ENCODE measurements around the gene CHMP4A.
"Not testable (repeated sequence)": the region's sequence is repeated elsewhere in the genome, so short reads cannot be mapped to it uniquely, and the experiment has no call there.

CHMP4A gene

GRCh38 chr14:24219080-24219479 lies 5.8 kb upstream of the CHMP4A start:
- Histone ChIP-seq H3K4me1 (ENCODE audit: control insufficient read depth, insufficient read depth, low read length) (no peaks in the 10 kb centered on the region), H3K36me3 (ENCODE audit: control insufficient read depth, insufficient read depth, low read length) (peaks cover 17% of the 10 kb centered on the region), H3K27me3 (ENCODE audit: control insufficient read depth, insufficient read depth, low read length) (no peaks in the 10 kb centered on the region), H3K9me3 (ENCODE audit: control insufficient read depth, insufficient read depth, low read length) (no peaks in the 10 kb centered on the region), H3K27ac (ENCODE audit: low read depth, low read length) (no peak overlapping the region), H3K4me3 (ENCODE audit: low read depth, low read length) (no peak overlapping the region), H3K9ac (ENCODE audit: low read depth, low read length) (no peak overlapping the region)

- not testable (repeated sequence) for H3K27me3 ChIP-seq (ENCODE audit: control insufficient read depth, insufficient read depth, low read length); H3K27ac ChIP-seq (ENCODE audit: low read depth, low read length); H3K9ac ChIP-seq (ENCODE audit: low read depth, low read length); H3K9me3 ChIP-seq (ENCODE audit: control insufficient read depth, insufficient read depth, low read length); H3K4me1 ChIP-seq (ENCODE audit: control insufficient read depth, insufficient read depth, low read length); H3K4me3 ChIP-seq (ENCODE audit: low read depth, low read length)
- peaks cover 21% of the 10 kb centered on the region for H3K36me3 ChIP-seq (ENCODE audit: control insufficient read depth, insufficient read depth, low read length)
These were observed 3.6 kb upstream of the CHMP4A start for GRCh38 chr14:24216876-24217275.

GRCh38 chr14:24216345-24216699 lies 3.0 kb upstream of the CHMP4A start:
- Histone ChIP-seq H3K9ac (ENCODE audit: low read depth, low read length) (no peak overlapping the region), H3K27ac (ENCODE audit: low read depth, low read length) (peak overlapping the region; percentile 11), H3K4me1 (ENCODE audit: control insufficient read depth, insufficient read depth, low read length) (peaks cover 5% of the 10 kb centered on the region), H3K27me3 (ENCODE audit: control insufficient read depth, insufficient read depth, low read length) (no peaks in the 10 kb centered on the region), H3K9me3 (ENCODE audit: control insufficient read depth, insufficient read depth, low read length) (no peaks in the 10 kb centered on the region), H3K36me3 (ENCODE audit: control insufficient read depth, insufficient read depth, low read length) (peaks cover 24% of the 10 kb centered on the region), H3K4me3 (ENCODE audit: low read depth, low read length) (peak overlapping the region; percentile 97; the same call in 1 of the 2 replicates)

GRCh38 chr14:24215495-24216344 lies 2.4 kb upstream of the CHMP4A start, which contains the start of gene MDP1:
TSS of gene MDP1 (minus strand) at chr14:24216066. CDS start at chr14:24215955, 111 bp downstream.
- Histone ChIP-seq H3K27me3 (ENCODE audit: control insufficient read depth, insufficient read depth, low read length) (no peaks in the 10 kb centered on the region), H3K27ac (ENCODE audit: low read depth, low read length) (peak within 1 kb of the TSS; percentile 88), H3K9me3 (ENCODE audit: control insufficient read depth, insufficient read depth, low read length) (no peaks in the 10 kb centered on the region), H3K36me3 (ENCODE audit: control insufficient read depth, insufficient read depth, low read length) (peaks cover 27% of the 10 kb centered on the region), H3K4me1 (ENCODE audit: control insufficient read depth, insufficient read depth, low read length) (peaks cover 5% of the 10 kb centered on the region), H3K9ac (ENCODE audit: low read depth, low read length) (peak within 1 kb of the TSS; percentile 76), H3K4me3 (ENCODE audit: low read depth, low read length) (peak within 1 kb of the TSS; percentile 97)

- Histone ChIP-seq H3K27ac (ENCODE audit: low read depth, low read length) (peak overlapping the region; percentile 99), H3K4me1 (ENCODE audit: control insufficient read depth, insufficient read depth, low read length) (peaks cover 5% of the 10 kb centered on the region), H3K9ac (ENCODE audit: low read depth, low read length) (0 out of 2 replicates have a peak overlapping the region, but pooled peaks have one; percentile 32), H3K4me3 (ENCODE audit: low read depth, low read length) (peak overlapping the region; percentile 77), H3K36me3 (ENCODE audit: control insufficient read depth, insufficient read depth, low read length) (peaks cover 44% of the 10 kb centered on the region), H3K27me3 (ENCODE audit: control insufficient read depth, insufficient read depth, low read length) (no peaks in the 10 kb centered on the region), H3K9me3 (ENCODE audit: control insufficient read depth, insufficient read depth, low read length) (no peaks in the 10 kb centered on the region)
These were observed 776 bp upstream of the CHMP4A start for GRCh38 chr14:24213866-24214662.

GRCh38 chr14:24211311-24211710 lies 2.0 kb downstream of the CHMP4A start:
- no peak overlapping the region for H3K9ac ChIP-seq (ENCODE audit: low read depth, low read length)
- no peaks in the 10 kb centered on the region for H3K9me3 ChIP-seq (ENCODE audit: control insufficient read depth, insufficient read depth, low read length)
- H3K4me1 ChIP-seq (ENCODE audit: control insufficient read depth, insufficient read depth, low read length), result peaks cover 5% of the 10 kb centered on the region
- H3K27ac ChIP-seq (ENCODE audit: low read depth, low read length), result no peak overlapping the region
- H3K4me3 ChIP-seq (ENCODE audit: low read depth, low read length), result no peak overlapping the region
- peaks cover 52% of the 10 kb centered on the region for H3K36me3 ChIP-seq (ENCODE audit: control insufficient read depth, insufficient read depth, low read length)
- H3K27me3 ChIP-seq (ENCODE audit: control insufficient read depth, insufficient read depth, low read length), result no peaks in the 10 kb centered on the region

GRCh38 chr14:24207625-24208024 lies 5.7 kb downstream of the CHMP4A start:
- no peak overlapping the region for H3K27ac ChIP-seq (ENCODE audit: low read depth, low read length)
- no peaks in the 10 kb centered on the region for H3K9me3 ChIP-seq (ENCODE audit: control insufficient read depth, insufficient read depth, low read length)
- peaks cover 59% of the 10 kb centered on the region for H3K36me3 ChIP-seq (ENCODE audit: control insufficient read depth, insufficient read depth, low read length)
- no peaks in the 10 kb centered on the region for H3K27me3 ChIP-seq (ENCODE audit: control insufficient read depth, insufficient read depth, low read length)
- no peak overlapping the region for H3K9ac ChIP-seq (ENCODE audit: low read depth, low read length)
- H3K4me3 ChIP-seq (ENCODE audit: low read depth, low read length), result no peak overlapping the region
- H3K4me1 ChIP-seq (ENCODE audit: control insufficient read depth, insufficient read depth, low read length), result peaks cover 6% of the 10 kb centered on the region

- H3K4me3 ChIP-seq (ENCODE audit: low read depth, low read length), result no peak overlapping the region
- H3K9me3 ChIP-seq (ENCODE audit: control insufficient read depth, insufficient read depth, low read length), result no peaks in the 10 kb centered on the region
- H3K27ac ChIP-seq (ENCODE audit: low read depth, low read length), result no peak overlapping the region
- no peaks in the 10 kb centered on the region for H3K27me3 ChIP-seq (ENCODE audit: control insufficient read depth, insufficient read depth, low read length)
- peaks cover 6% of the 10 kb centered on the region for H3K4me1 ChIP-seq (ENCODE audit: control insufficient read depth, insufficient read depth, low read length)
- peaks cover 59% of the 10 kb centered on the region for H3K36me3 ChIP-seq (ENCODE audit: control insufficient read depth, insufficient read depth, low read length)
- H3K9ac ChIP-seq (ENCODE audit: low read depth, low read length), result no peak overlapping the region
These were observed 6.2 kb downstream of the CHMP4A start for GRCh38 chr14:24207104-24207551.

GRCh38 chr14:24206260-24207103 lies 6.8 kb downstream of the CHMP4A start:
- no peak overlapping the region for H3K9ac ChIP-seq (ENCODE audit: low read depth, low read length)
- peaks cover 4% of the 10 kb centered on the region; the same call in 1 of the 2 replicates for H3K9me3 ChIP-seq (ENCODE audit: control insufficient read depth, insufficient read depth, low read length)
- H3K36me3 ChIP-seq (ENCODE audit: control insufficient read depth, insufficient read depth, low read length), result peaks cover 61% of the 10 kb centered on the region
- H3K4me1 ChIP-seq (ENCODE audit: control insufficient read depth, insufficient read depth, low read length), result peaks cover 6% of the 10 kb centered on the region
- no peak overlapping the region for H3K4me3 ChIP-seq (ENCODE audit: low read depth, low read length)
- H3K27me3 ChIP-seq (ENCODE audit: control insufficient read depth, insufficient read depth, low read length), result no peaks in the 10 kb centered on the region
- no peak overlapping the region for H3K27ac ChIP-seq (ENCODE audit: low read depth, low read length)
